Measurements from ENCODE around the gene ZNF396. TPM values are rescaled to one million over a fixed set of nuclear protein-coding genes. Genes with fewer than 3 reads are reported as not detected.

Gene ZNF396
- total and polyA plus RNA-seq, 9 of the 15 experiments (the other 6 are each of a cell fraction or from before 2014, with no cell fraction given) = 0.73 to 2.3 (median 1.9) TPM

DNA sequence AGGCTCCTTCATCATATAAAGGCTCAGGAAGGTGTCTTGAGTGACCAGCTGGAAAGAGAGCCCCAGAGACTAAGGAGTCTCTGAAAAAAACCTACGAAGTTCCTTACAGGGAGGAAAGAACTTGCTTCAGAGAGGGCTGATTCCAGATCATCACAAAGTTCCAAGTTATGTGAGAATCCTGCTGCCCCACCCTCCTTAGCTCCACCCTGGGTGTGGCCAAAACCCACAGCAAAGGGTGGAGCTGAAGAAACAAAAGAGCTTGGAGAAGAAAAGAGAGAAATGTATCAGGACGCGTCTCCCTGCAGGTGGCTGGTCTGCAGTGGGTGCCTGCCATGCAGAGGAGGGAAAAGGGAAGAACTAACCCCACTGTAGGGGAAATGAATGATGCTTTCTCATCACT is 32.8 kb upstream of the ZNF396 start:
- Histone ChIP-seq H3K4me1 (replicated peaks in 1 of 2; ENCODE audit: control insufficient read depth in 2 of 2, insufficient read depth in 2 of 2, low read length in 2 of 2) (peaks cover 8 to 14% of the 10 kb centered on the region in 2 experiments; a peak in 3 of 5 replicates), H3K9ac (ENCODE audit: insufficient read depth in 1 of 2, low read depth in 2 of 2, low read length in 2 of 2) (no peak overlapping the region), H3K4me3 (no peak overlapping the region), H3K79me2 (ENCODE audit: control insufficient read depth, insufficient read depth, low read length) (no peaks in the 10 kb centered on the region), H3K36me3 (ENCODE audit: control insufficient read depth, insufficient read depth, low read length) (no peaks in the 10 kb centered on the region), H3K27ac (ENCODE audit: extremely low read depth, low read depth, low read length) (no peak overlapping the region), H3K27me3 (ENCODE audit: control insufficient read depth in 2 of 2, insufficient read depth in 2 of 2, low read length in 2 of 2) (peaks cover 0 to 9% of the 10 kb centered on the region in 2 experiments; a peak in 2 of 5 replicates), H4K20me1 (replicated peaks; ENCODE audit: control insufficient read depth, insufficient read depth, low read length) (no peaks in the 10 kb centered on the region), H3K4me2 (ENCODE audit: insufficient read depth, low read length) (no peak overlapping the region; the same call in 1 of the 2 replicates), H3K9me3 (replicated peaks; ENCODE audit: control insufficient read depth, insufficient read depth, low read depth, low read length) (no peaks in the 10 kb centered on the region), H3K9me1 (ENCODE audit: control insufficient read depth, insufficient read depth, low read length) (no peaks in the 10 kb centered on the region), H2AFZ (ENCODE audit: low read depth, low read length) (peak overlapping the region; percentile 25; the same call in 1 of the 2 replicates)
- FAIRE-seq (peak; percentile 67), DNase-seq (ENCODE audit: extremely low read depth in 1 of 4, low spot score in 3 of 4) (peak; percentile 22 to 52 (median 25)), ATAC-seq (peak; percentile 78)
- in situ Hi-C loops (cut with MboI) = no loop called here
- POLR2A ChIA-PET = interaction anchor here (0.6 to 0.7 kb wide), 3 partner anchors 290 to 1341 kb away, joined by 3 to 4 read pairs (median 3); no protein-coding TSS in a partner anchor
- intact Hi-C loops (cut with micrococcal nuclease) = loop anchor here (5.0 to 10.0 kb wide), 6 partner anchors 85 to 875 kb away; partner anchors contain the start of genes GALNT1 and INO80C
- 0% methylated on average over 3 of the region's 3 CpGs for WGBS (ENCODE audit: insufficient coverage, low coverage, missing lambda C conversion rate)
- no TSS peak for BruUV-seq (replicated peaks)
- TF ChIP-seq, protein P1, sequence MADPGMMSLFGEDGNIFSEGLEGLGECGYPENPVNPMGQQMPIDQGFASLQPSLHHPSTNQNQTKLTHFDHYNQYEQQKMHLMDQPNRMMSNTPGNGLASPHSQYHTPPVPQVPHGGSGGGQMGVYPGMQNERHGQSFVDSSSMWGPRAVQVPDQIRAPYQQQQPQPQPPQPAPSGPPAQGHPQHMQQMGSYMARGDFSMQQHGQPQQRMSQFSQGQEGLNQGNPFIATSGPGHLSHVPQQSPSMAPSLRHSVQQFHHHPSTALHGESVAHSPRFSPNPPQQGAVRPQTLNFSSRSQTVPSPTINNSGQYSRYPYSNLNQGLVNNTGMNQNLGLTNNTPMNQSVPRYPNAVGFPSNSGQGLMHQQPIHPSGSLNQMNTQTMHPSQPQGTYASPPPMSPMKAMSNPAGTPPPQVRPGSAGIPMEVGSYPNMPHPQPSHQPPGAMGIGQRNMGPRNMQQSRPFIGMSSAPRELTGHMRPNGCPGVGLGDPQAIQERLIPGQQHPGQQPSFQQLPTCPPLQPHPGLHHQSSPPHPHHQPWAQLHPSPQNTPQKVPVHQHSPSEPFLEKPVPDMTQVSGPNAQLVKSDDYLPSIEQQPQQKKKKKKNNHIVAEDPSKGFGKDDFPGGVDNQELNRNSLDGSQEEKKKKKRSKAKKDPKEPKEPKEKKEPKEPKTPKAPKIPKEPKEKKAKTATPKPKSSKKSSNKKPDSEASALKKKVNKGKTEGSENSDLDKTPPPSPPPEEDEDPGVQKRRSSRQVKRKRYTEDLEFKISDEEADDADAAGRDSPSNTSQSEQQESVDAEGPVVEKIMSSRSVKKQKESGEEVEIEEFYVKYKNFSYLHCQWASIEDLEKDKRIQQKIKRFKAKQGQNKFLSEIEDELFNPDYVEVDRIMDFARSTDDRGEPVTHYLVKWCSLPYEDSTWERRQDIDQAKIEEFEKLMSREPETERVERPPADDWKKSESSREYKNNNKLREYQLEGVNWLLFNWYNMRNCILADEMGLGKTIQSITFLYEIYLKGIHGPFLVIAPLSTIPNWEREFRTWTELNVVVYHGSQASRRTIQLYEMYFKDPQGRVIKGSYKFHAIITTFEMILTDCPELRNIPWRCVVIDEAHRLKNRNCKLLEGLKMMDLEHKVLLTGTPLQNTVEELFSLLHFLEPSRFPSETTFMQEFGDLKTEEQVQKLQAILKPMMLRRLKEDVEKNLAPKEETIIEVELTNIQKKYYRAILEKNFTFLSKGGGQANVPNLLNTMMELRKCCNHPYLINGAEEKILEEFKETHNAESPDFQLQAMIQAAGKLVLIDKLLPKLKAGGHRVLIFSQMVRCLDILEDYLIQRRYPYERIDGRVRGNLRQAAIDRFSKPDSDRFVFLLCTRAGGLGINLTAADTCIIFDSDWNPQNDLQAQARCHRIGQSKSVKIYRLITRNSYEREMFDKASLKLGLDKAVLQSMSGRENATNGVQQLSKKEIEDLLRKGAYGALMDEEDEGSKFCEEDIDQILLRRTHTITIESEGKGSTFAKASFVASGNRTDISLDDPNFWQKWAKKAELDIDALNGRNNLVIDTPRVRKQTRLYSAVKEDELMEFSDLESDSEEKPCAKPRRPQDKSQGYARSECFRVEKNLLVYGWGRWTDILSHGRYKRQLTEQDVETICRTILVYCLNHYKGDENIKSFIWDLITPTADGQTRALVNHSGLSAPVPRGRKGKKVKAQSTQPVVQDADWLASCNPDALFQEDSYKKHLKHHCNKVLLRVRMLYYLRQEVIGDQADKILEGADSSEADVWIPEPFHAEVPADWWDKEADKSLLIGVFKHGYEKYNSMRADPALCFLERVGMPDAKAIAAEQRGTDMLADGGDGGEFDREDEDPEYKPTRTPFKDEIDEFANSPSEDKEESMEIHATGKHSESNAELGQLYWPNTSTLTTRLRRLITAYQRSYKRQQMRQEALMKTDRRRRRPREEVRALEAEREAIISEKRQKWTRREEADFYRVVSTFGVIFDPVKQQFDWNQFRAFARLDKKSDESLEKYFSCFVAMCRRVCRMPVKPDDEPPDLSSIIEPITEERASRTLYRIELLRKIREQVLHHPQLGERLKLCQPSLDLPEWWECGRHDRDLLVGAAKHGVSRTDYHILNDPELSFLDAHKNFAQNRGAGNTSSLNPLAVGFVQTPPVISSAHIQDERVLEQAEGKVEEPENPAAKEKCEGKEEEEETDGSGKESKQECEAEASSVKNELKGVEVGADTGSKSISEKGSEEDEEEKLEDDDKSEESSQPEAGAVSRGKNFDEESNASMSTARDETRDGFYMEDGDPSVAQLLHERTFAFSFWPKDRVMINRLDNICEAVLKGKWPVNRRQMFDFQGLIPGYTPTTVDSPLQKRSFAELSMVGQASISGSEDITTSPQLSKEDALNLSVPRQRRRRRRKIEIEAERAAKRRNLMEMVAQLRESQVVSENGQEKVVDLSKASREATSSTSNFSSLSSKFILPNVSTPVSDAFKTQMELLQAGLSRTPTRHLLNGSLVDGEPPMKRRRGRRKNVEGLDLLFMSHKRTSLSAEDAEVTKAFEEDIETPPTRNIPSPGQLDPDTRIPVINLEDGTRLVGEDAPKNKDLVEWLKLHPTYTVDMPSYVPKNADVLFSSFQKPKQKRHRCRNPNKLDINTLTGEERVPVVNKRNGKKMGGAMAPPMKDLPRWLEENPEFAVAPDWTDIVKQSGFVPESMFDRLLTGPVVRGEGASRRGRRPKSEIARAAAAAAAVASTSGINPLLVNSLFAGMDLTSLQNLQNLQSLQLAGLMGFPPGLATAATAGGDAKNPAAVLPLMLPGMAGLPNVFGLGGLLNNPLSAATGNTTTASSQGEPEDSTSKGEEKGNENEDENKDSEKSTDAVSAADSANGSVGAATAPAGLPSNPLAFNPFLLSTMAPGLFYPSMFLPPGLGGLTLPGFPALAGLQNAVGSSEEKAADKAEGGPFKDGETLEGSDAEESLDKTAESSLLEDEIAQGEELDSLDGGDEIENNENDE (IDR thresholded peaks at IDR 0.05; ENCODE audit: low read depth, low read length) = no peak
- TF ChIP-seq, protein P2, sequence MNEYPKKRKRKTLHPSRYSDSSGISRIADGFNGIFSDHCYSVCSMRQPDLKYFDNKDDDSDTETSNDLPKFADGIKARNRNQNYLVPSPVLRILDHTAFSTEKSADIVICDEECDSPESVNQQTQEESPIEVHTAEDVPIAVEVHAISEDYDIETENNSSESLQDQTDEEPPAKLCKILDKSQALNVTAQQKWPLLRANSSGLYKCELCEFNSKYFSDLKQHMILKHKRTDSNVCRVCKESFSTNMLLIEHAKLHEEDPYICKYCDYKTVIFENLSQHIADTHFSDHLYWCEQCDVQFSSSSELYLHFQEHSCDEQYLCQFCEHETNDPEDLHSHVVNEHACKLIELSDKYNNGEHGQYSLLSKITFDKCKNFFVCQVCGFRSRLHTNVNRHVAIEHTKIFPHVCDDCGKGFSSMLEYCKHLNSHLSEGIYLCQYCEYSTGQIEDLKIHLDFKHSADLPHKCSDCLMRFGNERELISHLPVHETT (CRISPR knock-in tag; conservative IDR thresholded peaks at IDR 0.05 in 1 of 2, IDR thresholded peaks at IDR 0.05 in 1 of 2) = no peak
- TF ChIP-seq CTBP1 (IDR thresholded peaks at IDR 0.05; ENCODE audit: borderline replicate concordance) (peak; percentile 39; the same call in 1 of the 2 replicates), KLF1 (tag; IDR thresholded peaks at IDR 0.05) (0 out of 2 replicates have a peak, but pooled peaks have one; percentile 19)
- CTCF ChIA-PET (ENCODE audit: low intra/inter-chr PET ratio) = no interaction called here

All from K562 (cell line).